Transverse colon (tissue), 4 donors: Measurements from ENCODE around the gene E2F2.

Source experiments
- CTCF ChIP-seq, 5 experiments: fragments of 200-600 bp in 3 of 5; fragments of 450-650 bp in 2 of 5; sonication (generic) in 3 of 5; IDR thresholded peaks; 1 replicate in 2 of 5; 2 replicates in 3 of 5; pipeline ENCODE4 v1.5.1; 2016 to 2017; ENCODE audit warnings: antibody characterized with exemption in 5 of 5, inconsistent platforms in 3 of 5, mild to moderate bottlenecking in 2 of 5, moderate library complexity in 1 of 5
- POLR2A ChIP-seq: fragments of 450-650 bp; IDR thresholded peaks from one replicate; pipeline ENCODE4 v1.6.1; 2016; ENCODE audit warnings: antibody characterized with exemption, mild to moderate bottlenecking, moderate library complexity
- POLR2AphosphoS5 ChIP-seq, 3 donors: sonication (generic); formaldehyde crosslinking; IDR thresholded peaks; one replicate each; pipeline ENCODE4 v1.6.1; 2016; ENCODE audit warnings: antibody characterized with exemption in 3 of 3

- no peak for TF ChIP-seq CTCF (IDR thresholded peaks at IDR 0.05)
- TF ChIP-seq POLR2A = no peak
- TF ChIP-seq POLR2AphosphoS5 (IDR thresholded peaks at IDR 0.05) = no peak
Measured at GRCh38 chr1:23571465-23571864, 40.4 kb upstream of the E2F2 start.
